HepG2 (cell line): ENCODE measurements around the gene NOTUM. TPM values are rescaled to one million over a fixed set of nuclear protein-coding genes. Genes with fewer than 3 reads are reported as not detected.

Source experiments
- HOXA9 ChIP-seq: sonication (generic); formaldehyde crosslinking; IDR thresholded peaks from 2 replicates; pipeline ENCODE4 v1.8.1; 2022; ENCODE audit warnings: missing genetic modification reagents, mild to moderate bottlenecking, moderate library complexity, borderline replicate concordance
- IRX3 ChIP-seq: sonication (generic); formaldehyde crosslinking; IDR thresholded peaks from 2 replicates; pipeline ENCODE4 v1.8.1; 2023; ENCODE audit warnings: mild to moderate bottlenecking, low read depth, missing genetic modification reagents, borderline replicate concordance
- KLF16 ChIP-seq, 2 experiments: sonication (generic) in 1 of 2; formaldehyde crosslinking in 1 of 2; IDR thresholded peaks; 2 replicates each; pipeline versions ENCODE4 v1.6.1 to v1.8.0; 2016 to 2023; ENCODE audit warnings: missing genetic modification reagents in 2 of 2, missing compliant biosample characterization in 1 of 2
- NR2F6 ChIP-seq, 2 experiments: IDR thresholded peaks; 2 replicates each; pipeline ENCODE4 v1.6.1; 2016; ENCODE audit warnings: antibody characterized with exemption in 1 of 2, mild to moderate bottlenecking in 1 of 2
- RBFOX2 ChIP-seq: fragments of 200-400 bp; formaldehyde crosslinking; IDR thresholded peaks from 2 replicates; pipeline ENCODE4 v1.6.1; 2017; ENCODE audit warnings: low read depth, mild to moderate bottlenecking, low read length
- TAF15 ChIP-seq: fragments of 200-400 bp; formaldehyde crosslinking; IDR thresholded peaks from one replicate; pipeline ENCODE4 v1.6.1; 2018; ENCODE audit warnings: mild to moderate bottlenecking, low read depth, low read length; ENCODE audit not compliant: poor library complexity, severe bottlenecking
- ZNF44 ChIP-seq: sonication (generic); formaldehyde crosslinking; IDR thresholded peaks from 2 replicates; pipeline ENCODE4 v1.5.1; 2020; ENCODE audit warnings: mild to moderate bottlenecking, missing genetic modification reagents
- ZNF616 ChIP-seq: sonication (generic); formaldehyde crosslinking; IDR thresholded peaks from 2 replicates; pipeline ENCODE4 v1.5.0; 2020; ENCODE audit warnings: low read depth, mild to moderate bottlenecking, missing genetic modification reagents
- ZNF782 ChIP-seq: sonication (generic); formaldehyde crosslinking; IDR thresholded peaks from 2 replicates; pipeline ENCODE4 v1.4.0; 2020; ENCODE audit warnings: missing genetic modification reagents, mild to moderate bottlenecking, borderline replicate concordance
- polyA plus RNA-seq, 8 experiments: library from polyadenylated mRNA; depleted of rRNA in 3 of 8; stranded (reverse) in 7 of 8; unstranded in 1 of 8; fragments of >200 nt; fragmentation: Illumina TruSeq in 4 of 8; extraction: Trizol in 4 of 8; gene quantifications; 2 replicates each; pipeline versions ENCODE4 v1.2.1 to v1.2.3, GENCODE V29; 2011 to 2016; ENCODE audit warnings: low read depth in 4 of 8, missing spikeins in 1 of 8, mixed read lengths in 1 of 8; ENCODE audit not compliant: insufficient read depth in 1 of 8
- total RNA-seq, 5 experiments: library from RNA; depleted of rRNA; stranded (reverse); fragments of >200 nt; fragmentation: Illumina TruSeq; extraction: Trizol; gene quantifications; 2 replicates each; pipeline ENCODE4 v1.2.3, GENCODE V29; 2016; ENCODE audit warnings: low read depth in 1 of 5
- TF ChIP-seq, protein P1 (sequence below): IDR thresholded peaks from 2 replicates; pipeline ENCODE4 v1.6.1; 2016; ENCODE audit warnings: mild to moderate bottlenecking
- TF ChIP-seq, protein P2 (sequence below): sonication (generic); formaldehyde crosslinking; IDR thresholded peaks from 2 replicates; pipeline ENCODE4 v1.8.0; 2022; ENCODE audit warnings: mild to moderate bottlenecking, missing genetic modification reagents; ENCODE audit not compliant: insufficient replicate concordance

The NOTUM gene
- total and polyA plus RNA-seq, 2 of the 13 experiments (the other 11 are each of a cell fraction or from before 2014, with no cell fraction given), result 150 to 160 TPM

GRCh38 chr17:81996232-81996756, 35.3 kb upstream of the NOTUM start (continued):
- TF ChIP-seq, protein P1, sequence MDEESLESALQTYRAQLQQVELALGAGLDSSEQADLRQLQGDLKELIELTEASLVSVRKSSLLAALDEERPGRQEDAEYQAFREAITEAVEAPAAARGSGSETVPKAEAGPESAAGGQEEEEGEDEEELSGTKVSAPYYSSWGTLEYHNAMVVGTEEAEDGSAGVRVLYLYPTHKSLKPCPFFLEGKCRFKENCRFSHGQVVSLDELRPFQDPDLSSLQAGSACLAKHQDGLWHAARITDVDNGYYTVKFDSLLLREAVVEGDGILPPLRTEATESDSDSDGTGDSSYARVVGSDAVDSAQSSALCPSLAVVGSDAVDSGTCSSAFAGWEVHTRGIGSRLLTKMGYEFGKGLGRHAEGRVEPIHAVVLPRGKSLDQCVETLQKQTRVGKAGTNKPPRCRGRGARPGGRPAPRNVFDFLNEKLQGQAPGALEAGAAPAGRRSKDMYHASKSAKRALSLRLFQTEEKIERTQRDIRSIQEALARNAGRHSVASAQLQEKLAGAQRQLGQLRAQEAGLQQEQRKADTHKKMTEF (CRISPR knock-in tag), result no peak
- TF ChIP-seq KLF16 (CRISPR knock-in tag; IDR thresholded peaks at IDR 0.05) (0 out of 4 replicates have a peak, but pooled peaks of 1 of the 2 experiments have one; percentile 33), ZNF782 (CRISPR knock-in tag) (0 out of 2 replicates have a peak, but pooled peaks have one; percentile 3), RBFOX2 (peak; percentile 43; the same call in 1 of the 2 replicates), ZNF44 (CRISPR knock-in tag) (peak; percentile 62; the same call in 1 of the 2 replicates), NR2F6 (IDR thresholded peaks at IDR 0.05) (0 out of 2 replicates have a peak, but pooled peaks have one; percentile 4), NR2F6 (CRISPR knock-in tag; IDR thresholded peaks at IDR 0.05) (no peak), HOXA9 (0 out of 2 replicates have a peak, but pooled peaks have one; percentile 1), IRX3 (CRISPR knock-in tag) (0 out of 2 replicates have a peak, but pooled peaks have one; percentile 15), TAF15 (no peak), ZNF616 (CRISPR knock-in tag) (0 out of 2 replicates have a peak, but pooled peaks have one; percentile 1)
- TF ChIP-seq, protein P2, sequence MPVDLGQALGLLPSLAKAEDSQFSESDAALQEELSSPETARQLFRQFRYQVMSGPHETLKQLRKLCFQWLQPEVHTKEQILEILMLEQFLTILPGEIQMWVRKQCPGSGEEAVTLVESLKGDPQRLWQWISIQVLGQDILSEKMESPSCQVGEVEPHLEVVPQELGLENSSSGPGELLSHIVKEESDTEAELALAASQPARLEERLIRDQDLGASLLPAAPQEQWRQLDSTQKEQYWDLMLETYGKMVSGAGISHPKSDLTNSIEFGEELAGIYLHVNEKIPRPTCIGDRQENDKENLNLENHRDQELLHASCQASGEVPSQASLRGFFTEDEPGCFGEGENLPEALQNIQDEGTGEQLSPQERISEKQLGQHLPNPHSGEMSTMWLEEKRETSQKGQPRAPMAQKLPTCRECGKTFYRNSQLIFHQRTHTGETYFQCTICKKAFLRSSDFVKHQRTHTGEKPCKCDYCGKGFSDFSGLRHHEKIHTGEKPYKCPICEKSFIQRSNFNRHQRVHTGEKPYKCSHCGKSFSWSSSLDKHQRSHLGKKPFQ (CRISPR knock-in tag), result peak; percentile 35
